ENCODE measurements around the gene TBATA. TPM values are rescaled to one million over a fixed set of nuclear protein-coding genes. Genes with fewer than 3 reads are reported as not detected.

Gene TBATA
- total and polyA plus RNA-seq, 8 donors, result not detected

DNA sequence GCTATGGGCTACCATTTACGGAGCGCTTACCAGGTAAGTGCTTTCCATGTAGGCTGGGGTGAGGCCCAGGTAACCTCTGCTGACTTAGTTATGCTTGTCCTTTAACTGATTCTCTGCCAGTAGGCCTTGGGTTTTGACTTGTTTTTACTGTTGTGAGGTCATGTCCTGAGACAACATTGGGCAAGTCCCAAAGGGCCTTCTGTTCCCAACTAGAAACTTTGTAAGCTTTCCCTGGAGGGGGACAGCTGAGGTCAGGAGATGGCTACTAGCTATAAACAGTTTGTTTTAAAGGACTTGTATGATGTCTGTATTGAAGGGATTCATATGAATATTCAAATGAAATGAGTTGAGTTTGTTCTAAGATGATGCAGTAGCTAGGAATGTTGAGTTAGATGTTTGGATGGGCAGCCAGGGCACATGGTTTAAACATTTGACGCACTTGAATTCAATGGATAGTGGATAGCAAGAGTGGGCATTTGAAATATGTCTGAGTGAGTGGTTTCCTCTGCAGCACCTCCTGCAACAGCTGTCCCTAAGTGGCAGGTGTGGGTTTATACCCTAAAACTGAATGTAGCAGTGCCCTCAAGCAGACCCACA, 20.5 kb upstream of the TBATA start:
- intact Hi-C loops (cut with DNase I), result no loop called here
- Histone ChIP-seq H3K4me1 (no peaks in the 10 kb centered on the region), H3K27me3 (no peaks in the 10 kb centered on the region), H3K9me3 (no peaks in the 10 kb centered on the region), H3K4me3 (no peak overlapping the region), H3K27ac (no peak overlapping the region), H3K36me3 (no peaks in the 10 kb centered on the region)
- TF ChIP-seq CTCF (IDR thresholded peaks at IDR 0.05), result no peak
- DNase-seq, result no peak
- ATAC-seq, result no peak
- WGBS, 2 donors, result 94 to 97% methylated on average over 3 of the region's 3 CpGs
- no peak for FAIRE-seq

- TF ChIP-seq CTCF (IDR thresholded peaks at IDR 0.05), result no peak
- no peaks in the 10 kb centered on the region for H3K9me3 ChIP-seq
- no peaks in the 10 kb centered on the region for H3K36me3 ChIP-seq
- DNase-seq (peak in 1 of 6 donors; percentile 22), ATAC-seq (peak; percentile 84 to 88 (median 86)), FAIRE-seq (no peak)
- intact Hi-C loops (cut with DNase I), result no loop called here
- WGBS, 2 donors, result 26 to 27% methylated on average over 2 of the region's 2 CpGs
- no peak overlapping the region for H3K4me3 ChIP-seq
- H3K27ac ChIP-seq, result peak overlapping the region; percentile 18 to 64 (median 43)
- no peaks in the 10 kb centered on the region for H3K27me3 ChIP-seq
- H3K4me1 ChIP-seq, result no peaks in the 10 kb centered on the region
Observed at GRCh38 chr10:70804421-70804808, 19.2 kb upstream of the TBATA start.

GRCh38 chr10:70803775-70804420, 18.7 kb upstream of the TBATA start:
- ATAC-seq (peak; percentile 62 to 78 (median 76)), DNase-seq (peak in 3 of 6 donors; percentile 36 to 69 (median 45)), FAIRE-seq (no peak)
- intact Hi-C loops (cut with DNase I), result no loop called here
- H3K9me3 ChIP-seq, result no peaks in the 10 kb centered on the region
- no peak for TF ChIP-seq CTCF (IDR thresholded peaks at IDR 0.05)
- H3K27me3 ChIP-seq, result no peaks in the 10 kb centered on the region
- no peak overlapping the region for H3K4me3 ChIP-seq
- WGBS, 2 donors, result 51 to 55% methylated on average over 2 of the region's 2 CpGs
- no peaks in the 10 kb centered on the region for H3K36me3 ChIP-seq
- no peaks in the 10 kb centered on the region for H3K4me1 ChIP-seq
- H3K27ac ChIP-seq, result peak overlapping the region; percentile 18 to 64 (median 40)

GRCh38 chr10:70801854-70802253, 16.7 kb upstream of the TBATA start:
- no peak for ATAC-seq
- intact Hi-C loops (cut with DNase I), result no loop called here
- H3K4me1 ChIP-seq, result no peaks in the 10 kb centered on the region
- H3K9me3 ChIP-seq, result no peaks in the 10 kb centered on the region
- H3K27me3 ChIP-seq, result no peaks in the 10 kb centered on the region
- H3K36me3 ChIP-seq, result no peaks in the 10 kb centered on the region
- H3K4me3 ChIP-seq, result no peak overlapping the region
- no peak for DNase-seq
- FAIRE-seq, result no peak
- no peak for TF ChIP-seq CTCF (IDR thresholded peaks at IDR 0.05)
- no peak overlapping the region for H3K27ac ChIP-seq
- WGBS, 2 donors, result 84 to 89% methylated on average over 1 of the region's 1 CpG

DNA sequence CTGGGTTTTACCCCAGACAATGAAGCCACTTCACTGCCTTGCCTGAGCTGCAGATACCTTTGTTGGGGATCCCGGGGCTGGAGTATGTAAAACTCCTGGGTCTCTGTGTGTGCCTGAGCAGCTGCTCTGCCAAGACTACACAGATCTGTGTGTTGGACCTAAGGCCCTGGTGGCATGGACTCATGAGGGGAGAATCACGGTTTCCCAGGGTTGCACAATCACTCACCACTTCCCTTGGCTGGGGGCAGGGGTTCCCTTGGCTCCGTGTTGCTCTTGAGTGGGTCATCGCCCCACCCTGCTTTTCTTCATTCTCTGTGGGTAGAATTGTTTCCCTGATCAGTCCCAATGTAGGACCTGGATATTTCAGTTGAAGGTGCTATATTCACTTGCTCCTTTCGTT, 13.9 kb upstream of the TBATA start:
- Histone ChIP-seq H3K4me3 (no peak overlapping the region), H3K27ac (no peak overlapping the region), H3K36me3 (no peaks in the 10 kb centered on the region), H3K4me1 (no peaks in the 10 kb centered on the region), H3K9me3 (no peaks in the 10 kb centered on the region), H3K27me3 (no peaks in the 10 kb centered on the region)
- TF ChIP-seq CTCF (IDR thresholded peaks at IDR 0.05), result no peak
- DNase-seq (no peak), ATAC-seq (no peak), FAIRE-seq (no peak)
- intact Hi-C loops (cut with DNase I), result no loop called here
- WGBS, 2 donors, result 63 to 65% methylated on average over 5 of the region's 5 CpGs
